SK-N-SH treated with all-trans-retinoic acid at 6 μM for 48 hours (cell line): ENCODE measurements around the gene SLC16A12.

Source experiments
- ARNTL ChIP-seq: fragments of 450-650 bp; formaldehyde crosslinking; IDR thresholded peaks from 2 replicates; pipeline ENCODE4 v1.5.0; 2020; ENCODE audit warnings: low read depth, mild to moderate bottlenecking, moderate library complexity, borderline replicate concordance
- GLIS3 ChIP-seq: fragments of 250-450 bp; sonication (Bioruptor Pico); IDR thresholded peaks from 2 replicates; pipeline ENCODE4 v1.5.0; 2020; ENCODE audit warnings: mild to moderate bottlenecking, moderate library complexity
- OSR1 ChIP-seq: fragments of 250-450 bp; sonication (Bioruptor Pico); IDR thresholded peaks from 2 replicates; pipeline ENCODE4 v1.8.0; 2022; ENCODE audit warnings: moderate library complexity, mild to moderate bottlenecking, inconsistent platforms
- RARB ChIP-seq: fragments of 250-450 bp; sonication (Bioruptor Pico); IDR thresholded peaks from 2 replicates; pipeline ENCODE4 v1.8.0; 2021; ENCODE audit warnings: mild to moderate bottlenecking, moderate library complexity
- SNAI2 ChIP-seq: fragments of 250-450 bp; sonication (Bioruptor Pico); IDR thresholded peaks from 2 replicates; pipeline ENCODE4 v1.5.0; 2020; ENCODE audit warnings: mild to moderate bottlenecking, moderate library complexity
- TCF4 ChIP-seq: fragments of 250-450 bp; sonication (Bioruptor Pico); IDR thresholded peaks from 2 replicates; pipeline ENCODE4 v1.8.0; 2021; ENCODE audit warnings: mild to moderate bottlenecking, moderate library complexity, borderline replicate concordance
- ZNF565 ChIP-seq: fragments of 450-650 bp; formaldehyde crosslinking; conservative IDR thresholded peaks from 2 replicates; pipeline ENCODE4 v1.5.0; 2020; ENCODE audit warnings: low read depth, mild to moderate bottlenecking, moderate library complexity
- TF ChIP-seq, protein P1 (sequence below): fragments of 250-450 bp; sonication (Bioruptor Pico); IDR thresholded peaks from 2 replicates; pipeline ENCODE4 v1.5.0; 2020; ENCODE audit warnings: mild to moderate bottlenecking, moderate library complexity
- TF ChIP-seq, protein P2 (sequence below): fragments of 250-450 bp; sonication (Bioruptor Pico); IDR thresholded peaks from 2 replicates; pipeline ENCODE4 v1.5.1; 2020; ENCODE audit warnings: low read depth, mild to moderate bottlenecking, moderate library complexity
- TF ChIP-seq, protein P3 (sequence below): fragments of 250-450 bp; sonication (Bioruptor Pico); IDR thresholded peaks from 2 replicates; pipeline ENCODE4 v1.8.0; 2020; ENCODE audit warnings: mild to moderate bottlenecking, moderate library complexity, borderline replicate concordance
- TF ChIP-seq, protein P4 (sequence below): fragments of 250-450 bp; sonication (Bioruptor Pico); IDR thresholded peaks from 2 replicates; pipeline ENCODE4 v1.5.1; 2021; ENCODE audit warnings: mild to moderate bottlenecking, moderate library complexity

DNA sequence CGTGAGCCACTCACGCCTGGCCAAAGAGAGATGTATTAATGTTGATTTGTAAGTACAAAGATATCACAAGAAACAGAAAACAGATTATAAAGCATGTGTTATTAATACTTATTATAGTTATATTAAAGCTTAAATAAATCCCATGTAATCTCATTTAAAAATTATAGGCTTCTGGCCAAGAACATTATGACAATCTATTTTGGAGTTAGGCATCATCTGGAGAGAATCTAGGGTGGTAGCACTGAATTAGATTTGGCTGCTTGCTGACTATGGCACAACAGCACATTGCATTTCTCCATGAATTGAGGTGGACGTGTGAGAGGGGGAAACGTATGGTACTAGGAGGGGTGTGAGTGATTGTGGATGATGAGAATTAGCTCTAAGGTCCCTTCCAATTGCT lies 16.8 kb upstream of the SLC16A12 start:
- TF ChIP-seq, protein P1, sequence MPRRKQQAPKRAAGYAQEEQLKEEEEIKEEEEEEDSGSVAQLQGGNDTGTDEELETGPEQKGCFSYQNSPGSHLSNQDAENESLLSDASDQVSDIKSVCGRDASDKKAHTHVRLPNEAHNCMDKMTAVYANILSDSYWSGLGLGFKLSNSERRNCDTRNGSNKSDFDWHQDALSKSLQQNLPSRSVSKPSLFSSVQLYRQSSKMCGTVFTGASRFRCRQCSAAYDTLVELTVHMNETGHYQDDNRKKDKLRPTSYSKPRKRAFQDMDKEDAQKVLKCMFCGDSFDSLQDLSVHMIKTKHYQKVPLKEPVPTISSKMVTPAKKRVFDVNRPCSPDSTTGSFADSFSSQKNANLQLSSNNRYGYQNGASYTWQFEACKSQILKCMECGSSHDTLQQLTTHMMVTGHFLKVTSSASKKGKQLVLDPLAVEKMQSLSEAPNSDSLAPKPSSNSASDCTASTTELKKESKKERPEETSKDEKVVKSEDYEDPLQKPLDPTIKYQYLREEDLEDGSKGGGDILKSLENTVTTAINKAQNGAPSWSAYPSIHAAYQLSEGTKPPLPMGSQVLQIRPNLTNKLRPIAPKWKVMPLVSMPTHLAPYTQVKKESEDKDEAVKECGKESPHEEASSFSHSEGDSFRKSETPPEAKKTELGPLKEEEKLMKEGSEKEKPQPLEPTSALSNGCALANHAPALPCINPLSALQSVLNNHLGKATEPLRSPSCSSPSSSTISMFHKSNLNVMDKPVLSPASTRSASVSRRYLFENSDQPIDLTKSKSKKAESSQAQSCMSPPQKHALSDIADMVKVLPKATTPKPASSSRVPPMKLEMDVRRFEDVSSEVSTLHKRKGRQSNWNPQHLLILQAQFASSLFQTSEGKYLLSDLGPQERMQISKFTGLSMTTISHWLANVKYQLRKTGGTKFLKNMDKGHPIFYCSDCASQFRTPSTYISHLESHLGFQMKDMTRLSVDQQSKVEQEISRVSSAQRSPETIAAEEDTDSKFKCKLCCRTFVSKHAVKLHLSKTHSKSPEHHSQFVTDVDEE (CRISPR knock-in tag), result peak; percentile 30; the same call in 1 of the 2 replicates
- peak; percentile 95 for TF ChIP-seq TCF4 (CRISPR knock-in tag)
- TF ChIP-seq, protein P2, sequence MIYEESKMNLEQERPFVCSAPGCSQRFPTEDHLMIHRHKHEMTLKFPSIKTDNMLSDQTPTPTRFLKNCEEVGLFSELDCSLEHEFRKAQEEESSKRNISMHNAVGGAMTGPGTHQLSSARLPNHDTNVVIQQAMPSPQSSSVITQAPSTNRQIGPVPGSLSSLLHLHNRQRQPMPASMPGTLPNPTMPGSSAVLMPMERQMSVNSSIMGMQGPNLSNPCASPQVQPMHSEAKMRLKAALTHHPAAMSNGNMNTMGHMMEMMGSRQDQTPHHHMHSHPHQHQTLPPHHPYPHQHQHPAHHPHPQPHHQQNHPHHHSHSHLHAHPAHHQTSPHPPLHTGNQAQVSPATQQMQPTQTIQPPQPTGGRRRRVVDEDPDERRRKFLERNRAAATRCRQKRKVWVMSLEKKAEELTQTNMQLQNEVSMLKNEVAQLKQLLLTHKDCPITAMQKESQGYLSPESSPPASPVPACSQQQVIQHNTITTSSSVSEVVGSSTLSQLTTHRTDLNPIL (CRISPR knock-in tag), result 0 out of 2 replicates have a peak, but pooled peaks have one; percentile 29
- TF ChIP-seq, protein P3, sequence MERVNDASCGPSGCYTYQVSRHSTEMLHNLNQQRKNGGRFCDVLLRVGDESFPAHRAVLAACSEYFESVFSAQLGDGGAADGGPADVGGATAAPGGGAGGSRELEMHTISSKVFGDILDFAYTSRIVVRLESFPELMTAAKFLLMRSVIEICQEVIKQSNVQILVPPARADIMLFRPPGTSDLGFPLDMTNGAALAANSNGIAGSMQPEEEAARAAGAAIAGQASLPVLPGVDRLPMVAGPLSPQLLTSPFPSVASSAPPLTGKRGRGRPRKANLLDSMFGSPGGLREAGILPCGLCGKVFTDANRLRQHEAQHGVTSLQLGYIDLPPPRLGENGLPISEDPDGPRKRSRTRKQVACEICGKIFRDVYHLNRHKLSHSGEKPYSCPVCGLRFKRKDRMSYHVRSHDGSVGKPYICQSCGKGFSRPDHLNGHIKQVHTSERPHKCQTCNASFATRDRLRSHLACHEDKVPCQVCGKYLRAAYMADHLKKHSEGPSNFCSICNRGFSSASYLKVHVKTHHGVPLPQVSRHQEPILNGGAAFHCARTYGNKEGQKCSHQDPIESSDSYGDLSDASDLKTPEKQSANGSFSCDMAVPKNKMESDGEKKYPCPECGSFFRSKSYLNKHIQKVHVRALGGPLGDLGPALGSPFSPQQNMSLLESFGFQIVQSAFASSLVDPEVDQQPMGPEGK, result no peak; the same call in 1 of the 2 replicates
- TF ChIP-seq ARNTL (CRISPR knock-in tag), result no peak
- TF ChIP-seq, protein P4, sequence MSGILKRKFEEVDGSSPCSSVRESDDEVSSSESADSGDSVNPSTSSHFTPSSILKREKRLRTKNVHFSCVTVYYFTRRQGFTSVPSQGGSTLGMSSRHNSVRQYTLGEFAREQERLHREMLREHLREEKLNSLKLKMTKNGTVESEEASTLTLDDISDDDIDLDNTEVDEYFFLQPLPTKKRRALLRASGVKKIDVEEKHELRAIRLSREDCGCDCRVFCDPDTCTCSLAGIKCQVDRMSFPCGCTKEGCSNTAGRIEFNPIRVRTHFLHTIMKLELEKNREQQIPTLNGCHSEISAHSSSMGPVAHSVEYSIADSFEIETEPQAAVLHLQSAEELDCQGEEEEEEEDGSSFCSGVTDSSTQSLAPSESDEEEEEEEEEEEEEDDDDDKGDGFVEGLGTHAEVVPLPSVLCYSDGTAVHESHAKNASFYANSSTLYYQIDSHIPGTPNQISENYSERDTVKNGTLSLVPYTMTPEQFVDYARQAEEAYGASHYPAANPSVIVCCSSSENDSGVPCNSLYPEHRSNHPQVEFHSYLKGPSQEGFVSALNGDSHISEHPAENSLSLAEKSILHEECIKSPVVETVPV (CRISPR knock-in tag), result peak; percentile 29; the same call in 1 of the 2 replicates
- TF ChIP-seq RARB (CRISPR knock-in tag), result no peak
- TF ChIP-seq ZNF565, result no peak
- TF ChIP-seq GLIS3 (CRISPR knock-in tag), result no peak
- 0 out of 2 replicates have a peak, but pooled peaks have one; percentile 27 for TF ChIP-seq SNAI2 (CRISPR knock-in tag)
- TF ChIP-seq OSR1, result no peak
